GM12878 (cell line): ENCODE data around the gene PSMB10. TPM values are rescaled to one million over a fixed set of nuclear protein-coding genes. Genes with fewer than 3 reads are reported as not detected.
A peak's percentile ranks its signal among the peaks of the same experiment; 100 is the strongest.

ENCODE experiments used
- ATAC-seq: fragments of 200-7000 bp; cut with Tn5 transposase; 3 replicates; pipeline ENCODE4 v1.9.1; 2020; ENCODE audit warnings: mild to moderate bottlenecking, moderate library complexity
- BruUV-seq: library from RNA; stranded (reverse); fragments of 400-500 nt; replicated peaks from 2 replicates; lab custom pipeline; 2021; lab: Mats Ljungman, UMichigan
- CTCF ChIA-PET: fragments of 300-600 bp; sonication (Branson Sonifier 250); formaldehyde crosslinking; extraction: SDS; loops from one replicate; lab custom pipeline; 2021; ENCODE audit warnings: inconsistent platforms; lab: Yijun Ruan, JAX
- POLR2A ChIA-PET: fragments of 350-600 bp; formaldehyde crosslinking; extraction: SDS; loops from one replicate; lab custom pipeline; 2021; ENCODE audit warnings: inconsistent platforms; lab: Charles Lee
- RAD21 ChIA-PET: fragments of 300-600 bp; sonication (Branson Sonifier 250); formaldehyde crosslinking; loops from one replicate; lab custom pipeline; 2023; ENCODE audit warnings: antibody characterized with exemption; ENCODE audit not compliant: unreplicated experiment; lab: Charles Lee
- SMC1A ChIA-PET: fragments of 300-600 bp; sonication (Branson Sonifier 250); formaldehyde crosslinking; loops from one replicate; lab custom pipeline; 2023; ENCODE audit not compliant: unreplicated experiment, uncharacterized antibody; lab: Charles Lee
- DNase-seq: peaks from one replicate; pipeline ENCODE4 v3.0.0-alpha.2; 2011; ENCODE audit warnings: low read depth, low spot score
- FAIRE-seq: peaks from 3 replicates; lab custom pipeline; 2011; peaks lifted over from hg19 to GRCh38; lab: Jason Lieb, UNC
- H2AFZ ChIP-seq: 2 replicates; pipeline ENCODE4 v1.6.0; 2011; ENCODE audit warnings: low read depth, low read length, control low read depth; ENCODE audit not compliant: control insufficient read depth
- H3K27ac ChIP-seq: 2 replicates; pipeline ENCODE4 v1.5.1; 2011; ENCODE audit warnings: control low read depth; ENCODE audit not compliant: control insufficient read depth, insufficient read depth
- H3K27me3 ChIP-seq, 2 experiments: replicated peaks in 1 of 2; 2 replicates each; pipeline versions ENCODE4 v1.6.0 to v1.6.1; 2011; ENCODE audit warnings: low read length in 1 of 2; ENCODE audit not compliant: control insufficient read depth in 2 of 2, insufficient read depth in 2 of 2
- H3K36me3 ChIP-seq, 2 experiments: 2 replicates each; pipeline ENCODE4 v1.5.1; 2011; ENCODE audit warnings: low read length in 1 of 2; ENCODE audit not compliant: control insufficient read depth in 2 of 2, insufficient read depth in 2 of 2
- H3K4me1 ChIP-seq: 2 replicates; pipeline ENCODE4 v1.6.1; 2011; ENCODE audit warnings: mild to moderate bottlenecking, low read length, moderate library complexity, mixed read lengths; ENCODE audit not compliant: control insufficient read depth, insufficient read depth
- H3K4me2 ChIP-seq: 2 replicates; pipeline ENCODE4 v1.6.0; 2011; ENCODE audit warnings: control low read depth; ENCODE audit not compliant: control insufficient read depth, insufficient read depth
- H3K4me3 ChIP-seq: fragments of 200-600 bp; sonication (generic); 2 replicates; pipeline ENCODE4 v1.5.1; 2016
- H3K79me2 ChIP-seq: 2 replicates; pipeline ENCODE4 v1.6.0; 2011; ENCODE audit warnings: low read length; ENCODE audit not compliant: control insufficient read depth, insufficient read depth
- H3K9ac ChIP-seq: 2 replicates; pipeline ENCODE4 v1.8.0; 2011; ENCODE audit warnings: low read length, control low read depth, mixed read lengths; ENCODE audit not compliant: control insufficient read depth, insufficient read depth
- H3K9me3 ChIP-seq: replicated peaks from 3 replicates; pipeline ENCODE4 v1.5.1; 2011; ENCODE audit warnings: mild to moderate bottlenecking, low read length; ENCODE audit not compliant: control insufficient read depth, insufficient read depth
- H4K20me1 ChIP-seq: 2 replicates; pipeline ENCODE4 v1.6.0; 2011; ENCODE audit not compliant: control insufficient read depth, insufficient read depth
- BACH1 ChIP-seq: fragments of 450-650 bp; IDR thresholded peaks from 2 replicates; pipeline ENCODE4 v1.6.1; 2017; ENCODE audit warnings: mild to moderate bottlenecking, borderline replicate concordance
- CHD4 ChIP-seq: fragments of 200-600 bp; sonication (generic); IDR thresholded peaks from 2 replicates; pipeline ENCODE4 v1.6.1; 2016; ENCODE audit warnings: mild to moderate bottlenecking
- DPF2 ChIP-seq: fragments of 450-650 bp; IDR thresholded peaks from 2 replicates; pipeline ENCODE4 v1.6.1; 2017; ENCODE audit warnings: mild to moderate bottlenecking
- IKZF1 ChIP-seq: fragments of 450-650 bp; conservative IDR thresholded peaks from 2 replicates; pipeline ENCODE4 v1.6.1; 2017; ENCODE audit warnings: antibody characterized with exemption, mild to moderate bottlenecking
- MYC ChIP-seq: IDR thresholded peaks from 2 replicates; pipeline ENCODE4 v1.6.1; 2011; ENCODE audit warnings: mild to moderate bottlenecking, low read length, moderate library complexity, inconsistent platforms; ENCODE audit not compliant: insufficient read depth, insufficient replicate concordance, insufficient read length, severe bottlenecking
- NFXL1 ChIP-seq: fragments of 450-650 bp; IDR thresholded peaks from 2 replicates; pipeline ENCODE4 v1.6.1; 2017; ENCODE audit warnings: antibody characterized with exemption, mild to moderate bottlenecking, borderline replicate concordance
- NR2F1 ChIP-seq: fragments of 450-650 bp; conservative IDR thresholded peaks from 2 replicates; pipeline ENCODE4 v1.6.1; 2017; ENCODE audit warnings: mild to moderate bottlenecking
- POLR2A ChIP-seq: IDR thresholded peaks from 2 replicates; pipeline ENCODE4 v1.6.1; 2011; ENCODE audit warnings: low read depth, mild to moderate bottlenecking, low read length
- POLR2AphosphoS5 ChIP-seq: IDR thresholded peaks from 2 replicates; pipeline ENCODE4 v1.6.1; 2011; ENCODE audit warnings: mild to moderate bottlenecking, low read length, inconsistent platforms
- RCOR1 ChIP-seq: conservative IDR thresholded peaks from 2 replicates; pipeline ENCODE4 v1.6.1; 2012; ENCODE audit warnings: low read depth, low read length, improper control_type of control experiment
- SPI1 ChIP-seq: IDR thresholded peaks from 2 replicates; pipeline ENCODE4 v1.6.1; 2011; ENCODE audit warnings: low read depth, mild to moderate bottlenecking, low read length, moderate library complexity, borderline replicate concordance; ENCODE audit not compliant: insufficient read depth
- ZNF384 ChIP-seq: IDR thresholded peaks from 2 replicates; pipeline ENCODE4 v1.6.1; 2012; ENCODE audit warnings: low read depth, mild to moderate bottlenecking, low read length, improper control_type of control experiment, borderline replicate concordance
- WGBS: methylation state at CpG from one replicate; pipeline ENCODE4 v1.1.6; 2016; ENCODE audit warnings: low lambda C conversion rate; ENCODE audit not compliant: insufficient replicate concordance, insufficient coverage; ENCODE audit errors: missing lambda C conversion rate; 5-methylcytosine and 5-hydroxymethylcytosine counted together
- in situ Hi-C: fragments of 300-500 bp; cut with MboI; formaldehyde crosslinking; loops from 9 replicates; pipeline ENCODE4 v1.14.3; 2018; ENCODE audit warnings: mixed read lengths
- intact Hi-C: fragments of 100-400 bp; cut with micrococcal nuclease; formaldehyde crosslinking; loops from one replicate; pipeline ENCODE4 v1.14.2; 2022; ENCODE audit not compliant: unreplicated experiment
- polyA plus RNA-seq, 11 experiments: library from polyadenylated mRNA; depleted of rRNA in 4 of 11; unstranded in 6 of 11; stranded (reverse) in 5 of 11; fragments of >200 nt; fragmentation: Nextera tagmentation in 4 of 11; fragmentation: Illumina TruSeq in 1 of 11; extraction: Ambion mirVana in 4 of 11; extraction: Trizol in 1 of 11; gene quantifications; 1 replicate in 1 of 11; 2 replicates in 10 of 11; pipeline versions ENCODE4 v1.2.1 to v1.2.3, GENCODE V29; 2011 to 2016; ENCODE audit warnings: inconsistent platforms in 2 of 11, missing spikeins in 2 of 11, low read depth in 1 of 11
- total RNA-seq, 4 experiments: library from RNA; depleted of rRNA in 3 of 4; stranded (reverse); fragments of >200 nt in 3 of 4; fragmentation: Illumina TruSeq in 1 of 4; extraction: Trizol in 1 of 4; gene quantifications; 2 replicates each; pipeline versions ENCODE4 v1.2.1 to v1.2.3, GENCODE V29; 2013 to 2021
- TF ChIP-seq, protein P1 (sequence below): fragments of 450-650 bp; formaldehyde crosslinking; IDR thresholded peaks from 2 replicates; pipeline ENCODE4 v1.5.0; 2022; ENCODE audit warnings: mild to moderate bottlenecking, missing genetic modification characterization
- TF ChIP-seq, protein P2 (sequence below): fragments of 450-650 bp; IDR thresholded peaks from 2 replicates; pipeline ENCODE4 v1.6.1; 2014; ENCODE audit warnings: mild to moderate bottlenecking

PSMB10 gene
- total and polyA plus RNA-seq, 10 of the 15 experiments (the other 5 are each of a cell fraction or from before 2014, with no cell fraction given), result 24.1 to 308 (median 151) TPM

DNA sequence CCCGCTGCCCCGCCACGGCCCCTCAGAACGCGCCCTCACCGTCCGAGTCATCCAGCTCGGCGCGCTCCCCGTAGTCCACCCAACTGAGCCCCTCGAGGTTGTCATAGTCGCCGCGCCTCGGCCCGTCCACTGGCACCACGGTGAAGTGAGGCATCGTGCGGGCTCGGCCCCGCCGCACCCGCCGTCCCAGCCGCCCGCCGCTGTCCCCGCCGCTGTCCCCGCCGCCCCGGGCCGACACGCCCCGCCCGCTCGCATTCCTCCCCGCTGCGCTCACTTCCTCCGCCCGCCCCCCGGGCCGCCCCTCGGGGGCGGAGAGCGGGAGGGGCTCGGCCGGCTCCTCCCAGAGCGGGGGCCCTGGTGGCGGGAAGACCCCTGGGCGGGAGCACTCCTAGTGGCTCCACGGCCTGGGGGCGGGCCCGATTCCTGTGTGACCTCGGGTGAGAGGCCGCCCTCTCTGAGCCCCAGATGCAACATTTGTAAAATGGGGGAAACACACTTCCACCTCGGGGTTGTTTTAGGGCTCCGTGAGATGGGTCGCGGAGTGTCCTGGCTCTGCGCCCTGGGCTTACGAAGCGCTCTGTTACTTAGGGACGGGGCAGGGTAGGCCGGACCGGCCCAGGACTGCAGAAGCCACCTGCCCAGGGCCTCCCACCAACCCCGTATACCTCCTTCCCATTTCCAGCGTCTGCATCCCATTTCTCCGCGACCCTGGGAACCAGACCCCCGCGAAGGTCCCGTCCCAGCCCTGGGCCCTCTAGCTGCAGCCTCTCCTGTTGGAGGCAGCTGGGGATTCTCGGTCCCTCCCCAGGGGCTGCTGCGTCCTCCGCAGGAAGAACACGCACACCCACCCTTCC lies 32.0 kb upstream of the PSMB10 start, which contains the start of gene SLC12A4:
SLC12A4 (minus strand) TSS at position 238 of the 854 bp plus-strand sequence; CDS start at position 154, 84 bp downstream.
- in situ Hi-C loops, result no loop called here
- peak; percentile 43; the same call in 1 of the 2 replicates for TF ChIP-seq CHD4
- TF ChIP-seq NFXL1, result peak; percentile 99
- peak; percentile 76 for TF ChIP-seq POLR2A
- TF ChIP-seq, protein P1, sequence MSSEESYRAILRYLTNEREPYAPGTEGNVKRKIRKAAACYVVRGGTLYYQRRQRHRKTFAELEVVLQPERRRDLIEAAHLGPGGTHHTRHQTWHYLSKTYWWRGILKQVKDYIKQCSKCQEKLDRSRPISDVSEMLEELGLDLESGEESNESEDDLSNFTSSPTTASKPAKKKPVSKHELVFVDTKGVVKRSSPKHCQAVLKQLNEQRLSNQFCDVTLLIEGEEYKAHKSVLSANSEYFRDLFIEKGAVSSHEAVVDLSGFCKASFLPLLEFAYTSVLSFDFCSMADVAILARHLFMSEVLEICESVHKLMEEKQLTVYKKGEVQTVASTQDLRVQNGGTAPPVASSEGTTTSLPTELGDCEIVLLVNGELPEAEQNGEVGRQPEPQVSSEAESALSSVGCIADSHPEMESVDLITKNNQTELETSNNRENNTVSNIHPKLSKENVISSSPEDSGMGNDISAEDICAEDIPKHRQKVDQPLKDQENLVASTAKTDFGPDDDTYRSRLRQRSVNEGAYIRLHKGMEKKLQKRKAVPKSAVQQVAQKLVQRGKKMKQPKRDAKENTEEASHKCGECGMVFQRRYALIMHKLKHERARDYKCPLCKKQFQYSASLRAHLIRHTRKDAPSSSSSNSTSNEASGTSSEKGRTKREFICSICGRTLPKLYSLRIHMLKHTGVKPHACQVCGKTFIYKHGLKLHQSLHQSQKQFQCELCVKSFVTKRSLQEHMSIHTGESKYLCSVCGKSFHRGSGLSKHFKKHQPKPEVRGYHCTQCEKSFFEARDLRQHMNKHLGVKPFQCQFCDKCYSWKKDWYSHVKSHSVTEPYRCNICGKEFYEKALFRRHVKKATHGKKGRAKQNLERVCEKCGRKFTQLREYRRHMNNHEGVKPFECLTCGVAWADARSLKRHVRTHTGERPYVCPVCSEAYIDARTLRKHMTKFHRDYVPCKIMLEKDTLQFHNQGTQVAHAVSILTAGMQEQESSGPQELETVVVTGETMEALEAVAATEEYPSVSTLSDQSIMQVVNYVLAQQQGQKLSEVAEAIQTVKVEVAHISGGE (CRISPR knock-in tag), result no peak
- TF ChIP-seq, protein P2, sequence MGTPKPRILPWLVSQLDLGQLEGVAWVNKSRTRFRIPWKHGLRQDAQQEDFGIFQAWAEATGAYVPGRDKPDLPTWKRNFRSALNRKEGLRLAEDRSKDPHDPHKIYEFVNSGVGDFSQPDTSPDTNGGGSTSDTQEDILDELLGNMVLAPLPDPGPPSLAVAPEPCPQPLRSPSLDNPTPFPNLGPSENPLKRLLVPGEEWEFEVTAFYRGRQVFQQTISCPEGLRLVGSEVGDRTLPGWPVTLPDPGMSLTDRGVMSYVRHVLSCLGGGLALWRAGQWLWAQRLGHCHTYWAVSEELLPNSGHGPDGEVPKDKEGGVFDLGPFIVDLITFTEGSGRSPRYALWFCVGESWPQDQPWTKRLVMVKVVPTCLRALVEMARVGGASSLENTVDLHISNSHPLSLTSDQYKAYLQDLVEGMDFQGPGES, result no peak
- peak; percentile 73; the same call in 1 of the 2 replicates for TF ChIP-seq RCOR1
- TF ChIP-seq SPI1, result peak; percentile 62
- TF ChIP-seq NR2F1, result peak; percentile 42; the same call in 1 of the 2 replicates
- peak; percentile 50; the same call in 1 of the 2 replicates for TF ChIP-seq POLR2AphosphoS5
- TF ChIP-seq BACH1, result peak; percentile 31; the same call in 1 of the 2 replicates
- TF ChIP-seq IKZF1, result peak; percentile 76
- TF ChIP-seq ZNF384, result no peak
- peak; percentile 46 for TF ChIP-seq MYC
- TF ChIP-seq DPF2, result peak; percentile 62; the same call in 1 of the 2 replicates

More for the DNA sequence above, 32.0 kb upstream of the PSMB10 start, which contains the start of gene SLC12A4:
- intact Hi-C loops, result loop anchor here (2.0 kb wide), 2 partner anchors 16 to 72 kb away; no protein-coding TSS in a partner anchor
- DNase-seq (no peak), FAIRE-seq (peak; percentile 64), ATAC-seq (peak; percentile 88)
- Histone ChIP-seq H3K27ac (peak within 1 kb of the TSS; percentile 76), H3K4me2 (peak within 1 kb of the TSS; percentile 96), H3K79me2 (peaks cover 20% of the 10 kb centered on the region), H3K9me3 (no peaks in the 10 kb centered on the region), H3K36me3 (no peaks in the 10 kb centered on the region), H2AFZ (peak within 1 kb of the TSS; percentile 89), H3K9ac (peak within 1 kb of the TSS; percentile 89), H3K4me3 (peak within 1 kb of the TSS; percentile 96), H3K27me3 (no peaks in the 10 kb centered on the region), H3K4me1 (peaks cover 21% of the 10 kb centered on the region), H4K20me1 (no peaks in the 10 kb centered on the region)
- BruUV-seq, result no TSS peak
- CTCF ChIA-PET, result interaction anchor here (0.6 to 3.7 kb wide), 4 partner anchors 16 to 72 kb away, joined by 3 to 22 read pairs (median 4); no protein-coding TSS in a partner anchor
- SMC1A ChIA-PET, result no interaction called here
- RAD21 ChIA-PET, result interaction anchor here (1.0 to 2.0 kb wide), 3 partner anchors 16 to 106 kb away, joined by 3 to 10 read pairs (median 3); partner anchors contain the start of gene PSMB10
- WGBS, result under 1% methylated on average over 32 of the region's 78 CpGs
- POLR2A ChIA-PET, result interaction anchor here (0.5 to 2.8 kb wide), 10 partner anchors 14 to 105 kb away, joined by 3 to 16 read pairs (median 4); partner anchors contain the start of gene PSMB10
